Measurements from ENCODE around the gene PPFIA4.

Gene PPFIA4

DNA sequence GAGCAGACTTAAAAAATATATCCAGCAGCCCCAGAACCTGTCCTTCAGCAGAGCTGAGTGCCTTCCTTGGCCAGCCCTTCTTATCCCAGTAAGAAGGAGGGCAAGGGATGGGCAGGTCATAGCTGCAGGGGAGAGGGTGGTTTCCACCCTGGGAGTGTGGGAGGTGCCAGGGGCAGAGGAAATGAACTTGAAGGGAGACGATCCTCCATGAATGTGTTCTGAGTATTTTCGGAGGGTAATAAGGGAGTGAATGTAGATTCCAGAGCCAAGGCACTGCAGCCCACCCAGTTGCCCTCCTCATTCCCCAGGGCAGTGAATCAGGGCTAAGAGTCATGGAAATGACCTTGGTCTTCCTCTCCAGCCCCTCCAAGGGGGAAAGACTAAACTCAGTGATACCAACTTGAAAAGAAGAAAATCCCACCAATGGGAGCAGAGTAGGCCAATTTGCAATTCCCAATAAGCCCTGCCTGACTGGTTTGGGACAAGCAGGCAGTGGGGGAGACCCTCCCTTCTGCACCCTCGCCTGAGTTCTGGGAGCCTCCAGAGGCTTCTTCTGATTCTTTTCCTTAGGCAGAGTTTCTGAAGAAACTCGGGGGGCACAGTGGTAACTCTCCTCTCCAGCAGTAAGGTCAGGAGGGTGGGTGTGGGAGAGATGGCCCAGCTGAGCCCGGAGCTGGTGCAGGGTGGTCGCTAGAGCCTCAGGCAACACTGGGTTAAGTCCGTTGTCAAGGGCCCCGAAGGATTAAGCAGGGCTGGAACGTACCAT is 55.4 kb downstream of the PPFIA4 start:
- Histone ChIP-seq H3K9ac (ENCODE audit: low read depth, low read length) (no peak overlapping the region), H3K27ac (ENCODE audit: low read length) (no peak overlapping the region), H3K4me1 (ENCODE audit: insufficient read depth, low read length) (peaks cover 10% of the 10 kb centered on the region; the same call in 1 of the 2 replicates), H3K9me3 (ENCODE audit: insufficient read depth, low read depth, low read length) (no peaks in the 10 kb centered on the region), H3K4me3 (ENCODE audit: low read length) (no peak overlapping the region), H3K27me3 (ENCODE audit: insufficient read depth, low read length) (peaks cover 20% of the 10 kb centered on the region), H3K36me3 (ENCODE audit: insufficient read depth, low read depth, low read length) (no peaks in the 10 kb centered on the region)

DNA sequence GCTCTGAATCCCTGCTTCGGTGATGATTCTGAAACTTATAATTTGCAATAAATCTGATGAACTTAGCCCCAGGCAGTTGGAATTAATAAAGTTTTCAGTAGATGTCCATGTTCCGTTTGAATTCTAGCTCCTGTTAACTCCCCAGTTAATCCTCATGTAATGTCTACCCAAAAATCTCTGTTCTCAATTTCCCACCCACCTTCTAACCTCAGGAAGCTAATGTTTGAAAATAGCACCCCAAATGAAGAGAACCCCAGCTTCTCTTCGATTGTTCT is 55.9 kb downstream of the PPFIA4 start:
- Histone ChIP-seq H3K36me3 (ENCODE audit: insufficient read depth, low read depth, low read length) (no peaks in the 10 kb centered on the region), H3K9ac (ENCODE audit: low read depth, low read length) (no peak overlapping the region), H3K27me3 (ENCODE audit: insufficient read depth, low read length) (peaks cover 15% of the 10 kb centered on the region), H3K27ac (ENCODE audit: low read length) (no peak overlapping the region), H3K4me1 (ENCODE audit: insufficient read depth, low read length) (peaks cover 10% of the 10 kb centered on the region; the same call in 1 of the 2 replicates), H3K4me3 (ENCODE audit: low read length) (no peak overlapping the region), H3K9me3 (ENCODE audit: insufficient read depth, low read depth, low read length) (no peaks in the 10 kb centered on the region)

GRCh38 chr1:203082571-203083462 is 56.5 kb downstream of the PPFIA4 start:
- Histone ChIP-seq H3K27me3 (ENCODE audit: insufficient read depth, low read length) (peaks cover 9% of the 10 kb centered on the region; the same call in 1 of the 2 replicates), H3K27ac (ENCODE audit: low read length) (no peak overlapping the region), H3K9me3 (ENCODE audit: insufficient read depth, low read depth, low read length) (no peaks in the 10 kb centered on the region), H3K9ac (ENCODE audit: low read depth, low read length) (no peak overlapping the region), H3K4me3 (ENCODE audit: low read length) (no peak overlapping the region), H3K4me1 (ENCODE audit: insufficient read depth, low read length) (peaks cover 13% of the 10 kb centered on the region; the same call in 1 of the 2 replicates), H3K36me3 (ENCODE audit: insufficient read depth, low read depth, low read length) (no peaks in the 10 kb centered on the region)

DNA sequence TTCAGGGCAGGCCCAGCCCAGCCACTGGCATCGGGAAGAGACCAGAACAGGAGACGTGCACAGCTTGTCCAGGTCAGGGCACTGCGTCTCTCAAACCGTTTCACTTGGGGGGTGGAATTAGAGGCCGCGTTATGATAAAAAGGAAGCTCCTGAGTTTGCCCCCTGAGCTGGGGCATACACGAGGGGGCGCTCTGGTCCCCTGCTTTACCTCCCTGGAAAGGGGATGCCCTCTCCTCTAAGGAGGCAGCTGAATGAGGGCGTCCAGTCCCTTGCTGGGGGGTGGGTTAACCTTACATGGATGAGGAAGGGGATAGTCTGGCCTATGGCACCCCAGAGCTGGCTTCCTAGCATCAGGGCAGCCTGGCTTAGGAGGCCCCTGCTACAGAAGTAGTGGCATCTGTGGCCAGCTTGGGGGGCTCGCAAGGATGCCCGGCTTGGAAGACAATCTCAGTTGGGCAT is 57.2 kb downstream of the PPFIA4 start:
- Histone ChIP-seq H3K9ac (ENCODE audit: low read depth, low read length) (no peak overlapping the region), H3K9me3 (ENCODE audit: insufficient read depth, low read depth, low read length) (no peaks in the 10 kb centered on the region), H3K27ac (ENCODE audit: low read length) (no peak overlapping the region), H3K36me3 (ENCODE audit: insufficient read depth, low read depth, low read length) (no peaks in the 10 kb centered on the region), H3K4me1 (ENCODE audit: insufficient read depth, low read length) (peaks cover 13% of the 10 kb centered on the region; the same call in 1 of the 2 replicates), H3K27me3 (ENCODE audit: insufficient read depth, low read length) (peaks cover 9% of the 10 kb centered on the region; the same call in 1 of the 2 replicates), H3K4me3 (ENCODE audit: low read length) (no peak overlapping the region)

- no peaks in the 10 kb centered on the region for H3K36me3 ChIP-seq (ENCODE audit: insufficient read depth, low read depth, low read length)
These were observed 58.6 kb downstream of the PPFIA4 start for GRCh38 chr1:203084588-203085527.

DNA sequence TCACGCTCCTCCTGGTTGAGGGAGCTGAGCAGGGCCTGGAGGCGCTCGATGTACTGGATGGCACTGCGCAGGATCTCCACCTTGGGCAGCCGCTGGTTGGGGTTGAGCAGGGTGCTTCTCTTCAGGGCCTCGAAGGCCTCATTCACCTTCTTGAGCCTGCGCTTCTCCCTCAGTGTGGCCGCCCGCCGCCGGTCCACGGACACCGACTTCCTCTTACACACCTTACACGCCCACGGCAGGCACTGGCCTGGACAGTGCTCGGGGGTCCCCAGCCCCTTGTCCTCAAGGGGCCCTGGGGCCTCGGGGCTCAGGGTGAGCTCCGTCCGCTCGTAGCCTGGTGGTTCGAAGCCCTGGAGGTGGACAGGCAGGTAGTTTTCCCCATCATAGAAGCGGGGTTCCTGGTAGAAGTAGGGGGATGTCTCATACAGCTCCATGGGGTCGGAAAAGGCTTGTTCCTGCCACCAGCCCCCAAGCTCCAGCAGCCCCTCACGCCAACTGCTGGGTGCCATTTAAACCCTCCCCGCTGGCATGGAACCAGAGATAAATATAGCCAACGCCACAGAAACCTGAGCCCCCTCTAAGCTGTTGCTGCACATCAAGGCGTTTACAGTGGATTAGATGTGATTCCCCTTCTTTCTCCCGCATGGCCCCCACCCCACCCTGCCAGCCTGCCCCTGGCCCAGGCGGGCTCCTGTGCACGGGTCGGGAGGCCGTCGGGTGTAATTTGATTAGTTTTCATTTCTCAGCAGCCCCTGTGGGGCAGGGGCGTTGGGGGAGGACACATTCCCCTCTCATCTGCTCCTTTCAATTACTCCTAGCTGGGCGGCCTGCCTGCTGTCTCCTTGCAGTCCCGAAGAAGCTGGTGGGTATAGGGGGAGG is 59.5 kb downstream of the PPFIA4 start, which contains the start of gene MYOG:
Gene MYOG, minus strand, starts transcription at position 485 of the 879 bp plus-strand sequence. Its CDS starts 51 bp downstream, at position 434.
- Histone ChIP-seq H3K9ac (ENCODE audit: low read depth, low read length) (no peak within 1 kb of the TSS; the same call in 1 of the 2 replicates), H3K4me3 (ENCODE audit: low read length) (no peak within 1 kb of the TSS), H3K36me3 (ENCODE audit: insufficient read depth, low read depth, low read length) (no peaks in the 10 kb centered on the region), H3K27ac (ENCODE audit: low read length) (no peak within 1 kb of the TSS), H3K4me1 (ENCODE audit: insufficient read depth, low read length) (peaks cover 13% of the 10 kb centered on the region; the same call in 1 of the 2 replicates), H3K9me3 (ENCODE audit: insufficient read depth, low read depth, low read length) (no peaks in the 10 kb centered on the region), H3K27me3 (ENCODE audit: insufficient read depth, low read length) (no peaks in the 10 kb centered on the region)

More at GRCh38 chr1:203084588-203085527, 58.6 kb downstream of the PPFIA4 start:
- Histone ChIP-seq H3K9me3 (ENCODE audit: insufficient read depth, low read depth, low read length) (no peaks in the 10 kb centered on the region), H3K27me3 (ENCODE audit: insufficient read depth, low read length) (no peaks in the 10 kb centered on the region), H3K9ac (ENCODE audit: low read depth, low read length) (no peak overlapping the region), H3K27ac (ENCODE audit: low read length) (no peak overlapping the region), H3K4me1 (ENCODE audit: insufficient read depth, low read length) (peaks cover 13% of the 10 kb centered on the region; the same call in 1 of the 2 replicates), H3K4me3 (ENCODE audit: low read length) (no peak overlapping the region)

DNA sequence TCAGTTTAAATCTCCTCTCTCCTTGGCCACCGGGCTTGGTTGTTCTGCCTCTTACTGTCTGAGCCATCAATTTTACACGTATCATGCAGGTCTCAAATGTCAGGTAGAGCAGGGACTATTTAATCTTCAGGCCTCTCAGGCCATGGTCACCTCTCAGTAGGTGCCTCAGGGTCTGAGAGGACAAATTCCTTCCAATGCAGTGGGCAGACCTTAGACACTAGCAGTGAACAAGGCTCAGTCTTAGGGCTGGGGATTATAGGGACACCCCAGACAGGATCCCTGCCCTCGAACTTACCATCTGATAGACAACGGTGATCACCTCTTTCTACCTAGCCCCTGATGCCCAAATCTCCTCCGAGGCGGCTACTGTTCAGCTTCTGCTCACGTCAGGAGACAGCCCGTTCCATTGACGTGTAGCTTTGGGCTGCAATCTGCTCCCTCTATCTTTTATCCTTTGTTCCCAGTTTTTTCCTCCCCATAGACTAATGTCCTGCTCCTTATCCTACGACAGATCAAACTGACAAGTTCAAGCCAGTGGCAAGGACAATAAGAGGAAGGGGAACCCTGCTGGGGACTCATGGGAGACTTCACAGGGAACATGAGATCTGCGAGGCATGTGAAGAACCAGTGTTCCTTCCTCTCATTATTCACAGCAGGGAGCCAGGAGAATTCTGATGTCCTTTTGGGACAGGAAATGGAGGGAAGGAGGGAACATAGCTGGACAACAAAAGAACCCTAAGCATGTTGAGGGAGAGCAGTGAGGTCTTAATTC is 60.9 kb downstream of the PPFIA4 start:
- Histone ChIP-seq H3K9ac (ENCODE audit: low read depth, low read length) (no peak overlapping the region), H3K36me3 (ENCODE audit: insufficient read depth, low read depth, low read length) (no peaks in the 10 kb centered on the region), H3K9me3 (ENCODE audit: insufficient read depth, low read depth, low read length) (no peaks in the 10 kb centered on the region)

DNA sequence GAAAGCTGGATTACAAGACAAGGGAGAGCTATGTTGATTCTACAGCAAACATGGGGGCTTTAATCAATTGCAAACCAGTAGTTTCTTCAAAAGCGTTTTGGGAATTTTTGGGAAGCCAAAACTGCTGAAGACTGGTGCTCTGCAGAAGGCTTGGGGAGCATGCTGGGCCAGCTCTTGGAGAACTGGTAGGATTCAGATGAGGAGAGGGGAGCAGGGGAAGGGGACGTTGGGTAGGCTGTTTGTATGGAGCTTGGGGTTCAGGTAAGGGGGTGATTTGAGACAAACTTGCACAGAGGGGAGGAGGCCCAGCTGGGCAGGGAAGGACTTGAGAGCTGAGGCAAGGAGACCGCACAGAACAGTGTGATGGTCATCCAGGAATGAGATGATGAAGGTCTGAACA is 62.1 kb downstream of the PPFIA4 start:
- H3K36me3 ChIP-seq (ENCODE audit: insufficient read depth, low read depth, low read length) = no peaks in the 10 kb centered on the region
- peaks cover 4% of the 10 kb centered on the region; the same call in 1 of the 2 replicates for H3K4me1 ChIP-seq (ENCODE audit: insufficient read depth, low read length)
- no peak overlapping the region for H3K9ac ChIP-seq (ENCODE audit: low read depth, low read length)
- H3K9me3 ChIP-seq (ENCODE audit: insufficient read depth, low read depth, low read length) = no peaks in the 10 kb centered on the region
- H3K4me3 ChIP-seq (ENCODE audit: low read length) = no peak overlapping the region
- H3K27ac ChIP-seq (ENCODE audit: low read length) = no peak overlapping the region
- no peaks in the 10 kb centered on the region for H3K27me3 ChIP-seq (ENCODE audit: insufficient read depth, low read length)

More for the DNA sequence above, 60.9 kb downstream of the PPFIA4 start:
- H3K27ac ChIP-seq (ENCODE audit: low read length) = no peak overlapping the region
- H3K27me3 ChIP-seq (ENCODE audit: insufficient read depth, low read length) = no peaks in the 10 kb centered on the region
- peaks cover 4% of the 10 kb centered on the region; the same call in 1 of the 2 replicates for H3K4me1 ChIP-seq (ENCODE audit: insufficient read depth, low read length)
- no peak overlapping the region for H3K4me3 ChIP-seq (ENCODE audit: low read length)

DNA sequence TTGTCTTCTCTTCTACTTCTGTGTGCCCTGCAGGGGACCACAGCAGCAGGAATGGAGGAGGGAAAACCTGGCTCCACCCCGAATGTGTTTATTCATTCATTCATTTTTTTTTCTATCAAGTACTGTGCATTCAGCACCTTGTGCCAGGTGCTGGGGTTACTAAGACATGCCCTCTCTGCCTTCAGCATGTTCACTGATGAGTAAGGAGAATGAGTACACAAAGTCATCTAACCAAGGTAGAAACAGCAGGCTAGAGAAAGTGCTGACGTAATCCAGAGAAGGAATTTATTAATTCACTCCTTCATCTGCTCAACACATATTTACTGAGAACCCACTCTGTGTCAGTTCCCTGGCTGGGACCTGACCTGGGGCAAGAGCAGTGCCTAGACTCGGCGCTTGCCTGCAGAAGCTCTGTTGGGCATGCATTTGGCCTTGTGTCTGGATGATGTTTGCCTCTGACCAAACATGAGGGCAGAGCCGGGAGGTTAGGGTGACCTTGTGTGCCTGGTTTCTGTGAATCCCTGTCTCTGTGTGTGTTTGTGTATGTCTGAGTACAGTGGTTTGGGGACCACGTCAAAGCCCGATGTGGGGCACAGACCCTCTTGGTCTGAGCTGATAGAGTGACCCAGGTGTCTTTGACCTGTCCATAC is 62.8 kb downstream of the PPFIA4 start:
- Histone ChIP-seq H3K4me3 (ENCODE audit: low read length) (no peak overlapping the region), H3K27ac (ENCODE audit: low read length) (no peak overlapping the region), H3K9ac (ENCODE audit: low read depth, low read length) (no peak overlapping the region), H3K36me3 (ENCODE audit: insufficient read depth, low read depth, low read length) (no peaks in the 10 kb centered on the region), H3K4me1 (ENCODE audit: insufficient read depth, low read length) (peaks cover 4% of the 10 kb centered on the region; the same call in 1 of the 2 replicates), H3K9me3 (ENCODE audit: insufficient read depth, low read depth, low read length) (no peaks in the 10 kb centered on the region; the same call in 1 of the 2 replicates), H3K27me3 (ENCODE audit: insufficient read depth, low read length) (no peaks in the 10 kb centered on the region)

Data from iPS-20b (cell line).